Astrocyte of the cerebellum (primary cell): ENCODE data around the gene MORN1.

Source experiments
- DNase-seq: peaks from one replicate; pipeline ENCODE4 v3.0.0-alpha.2; 2011; ENCODE audit warnings: low read depth
- H3K4me3 ChIP-seq: 2 replicates; pipeline ENCODE4 v1.5.1; 2011; ENCODE audit warnings: mild to moderate bottlenecking, low read depth, low read length, moderate library complexity
- CTCF ChIP-seq: IDR thresholded peaks from 2 replicates; pipeline ENCODE4 v1.5.1; 2012; ENCODE audit warnings: low read length, low read depth, moderate library complexity, mild to moderate bottlenecking; ENCODE audit errors: missing control alignments
- in situ Hi-C: cut with HindIII; loops from 2 replicates; pipeline ENCODE4 v1.10.0; 2017; ENCODE audit warnings: low sequenced_read_pairs

Gene MORN1

DNA sequence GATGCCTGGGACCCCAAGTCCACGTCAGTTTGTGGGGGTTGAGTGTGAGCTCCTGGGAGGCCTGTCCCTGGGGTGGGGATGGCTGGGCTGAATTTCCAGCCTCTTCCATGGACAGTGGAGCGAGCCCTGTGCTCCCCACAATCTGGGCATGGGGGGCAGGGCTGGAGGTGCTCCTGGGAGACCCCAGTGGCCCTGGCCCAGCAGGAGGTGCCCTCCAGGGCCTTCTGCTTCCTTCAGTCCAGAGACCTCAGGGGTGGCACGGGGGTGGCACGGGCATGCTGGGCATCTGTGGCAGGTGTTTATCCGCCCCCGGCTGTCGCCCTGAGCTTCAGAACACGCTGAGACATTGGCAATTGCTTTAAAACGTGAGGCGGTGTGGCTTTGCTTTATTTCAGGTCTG lies 40.9 kb downstream of the MORN1 start:
- H3K4me3 ChIP-seq, result no peak overlapping the region
- DNase-seq, result no peak
- TF ChIP-seq CTCF, result no peak
- in situ Hi-C loops, result no loop called here

GRCh38 chr1:2349806-2350205 lies 41.5 kb downstream of the MORN1 start:
- DNase-seq, result no peak
- in situ Hi-C loops, result loop anchor here (5.0 kb wide), 2 partner anchors 48 to 153 kb away; no protein-coding TSS in a partner anchor
- no peak overlapping the region for H3K4me3 ChIP-seq
- TF ChIP-seq CTCF, result no peak

DNA sequence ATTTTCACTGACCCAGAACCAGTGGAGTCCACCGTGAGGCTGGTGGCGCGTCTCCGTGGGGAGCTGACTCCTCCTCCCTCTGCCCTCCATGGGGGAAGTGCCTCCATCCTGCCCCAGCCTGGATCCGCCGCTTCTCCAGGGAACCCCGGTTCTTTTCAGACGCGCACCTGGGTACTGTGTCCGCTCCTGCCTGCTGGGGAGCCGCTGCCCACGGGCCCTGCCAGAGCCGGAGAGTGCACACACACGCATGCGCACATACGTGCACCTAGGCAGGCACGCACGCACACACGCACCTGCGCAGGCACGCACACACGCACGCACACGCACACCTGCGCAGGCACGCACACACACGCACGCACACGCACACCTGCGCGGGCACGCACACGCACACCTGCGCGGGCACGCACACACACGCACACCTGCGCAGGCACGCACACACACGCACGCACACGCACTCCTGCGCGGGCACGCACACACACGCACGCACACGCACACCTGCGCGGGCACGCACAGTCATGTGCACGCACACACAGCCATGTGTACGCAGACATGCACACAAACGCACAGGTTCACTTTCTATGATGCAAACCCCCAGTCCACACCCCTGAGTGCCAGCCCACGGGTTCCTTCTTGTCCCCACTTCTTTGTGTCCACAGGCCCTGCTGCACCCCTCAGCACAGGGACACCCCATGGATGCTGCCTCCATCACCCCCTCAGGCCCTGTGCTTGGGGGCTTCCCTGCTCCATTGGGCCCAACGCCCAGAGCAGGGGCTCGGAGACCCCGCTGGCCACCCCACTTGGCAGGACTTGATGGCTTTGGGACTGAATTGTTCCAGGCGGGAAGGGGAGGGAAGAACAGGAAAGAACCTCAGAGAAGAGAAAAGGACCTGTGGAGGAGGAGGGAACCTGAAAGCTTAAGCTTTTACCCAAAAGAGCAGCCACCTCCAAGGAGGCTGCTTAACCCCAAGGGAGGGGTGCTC lies 42.7 kb downstream of the MORN1 start:
- no peak for TF ChIP-seq CTCF
- no peak for DNase-seq
- H3K4me3 ChIP-seq, result no peak overlapping the region
- in situ Hi-C loops, result loop anchor here (5.0 kb wide), 2 partner anchors 46 to 151 kb away; no protein-coding TSS in a partner anchor

DNA sequence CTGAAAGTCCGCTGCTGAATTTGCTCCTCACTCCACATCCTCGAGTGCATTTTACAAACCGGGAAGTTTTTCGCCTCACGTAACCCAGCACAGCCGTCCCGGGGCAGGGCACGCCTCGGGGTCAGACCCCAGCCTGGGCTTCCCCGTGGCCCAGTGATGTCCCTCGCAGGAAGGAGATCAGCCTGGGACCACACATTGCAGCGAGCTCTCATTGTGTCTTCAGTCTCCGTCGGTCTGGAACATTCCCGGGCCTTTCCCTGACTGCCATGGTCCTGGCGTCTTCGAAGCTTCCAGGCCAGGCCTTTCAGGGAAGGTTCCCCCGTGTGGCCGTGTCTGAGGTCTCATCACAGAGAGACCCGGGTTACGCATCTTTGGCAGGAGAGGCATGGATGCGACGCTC lies 43.5 kb downstream of the MORN1 start:
- no peak overlapping the region for H3K4me3 ChIP-seq
- no peak for DNase-seq
- TF ChIP-seq CTCF, result no peak
- in situ Hi-C loops, result loop anchor here (5.0 kb wide), 2 partner anchors 46 to 151 kb away; no protein-coding TSS in a partner anchor

GRCh38 chr1:2347409-2347785 lies 44.0 kb downstream of the MORN1 start:
- DNase-seq, result no peak
- H3K4me3 ChIP-seq, result no peak overlapping the region
- in situ Hi-C loops, result loop anchor here (5.0 kb wide), 2 partner anchors 45 to 150 kb away; no protein-coding TSS in a partner anchor
- no peak for TF ChIP-seq CTCF

GRCh38 chr1:2346691-2347408 lies 44.5 kb downstream of the MORN1 start:
- in situ Hi-C loops, result loop anchor here (5.0 kb wide), 2 partner anchors 45 to 150 kb away; no protein-coding TSS in a partner anchor
- DNase-seq, result no peak

More at GRCh38 chr1:2346691-2347408, 44.5 kb downstream of the MORN1 start:
- no peak overlapping the region for H3K4me3 ChIP-seq
- TF ChIP-seq CTCF, result no peak
